ENCODE results near the gene NR0B1.

NR0B1 gene

GRCh38 chrX:30278365-30278764, 30.8 kb downstream of the NR0B1 start:
- DNase-seq, result no peak
- intact Hi-C loops (cut with DNase I), result loop anchor here (5.0 kb wide), 1 partner anchor 224 kb away; no protein-coding TSS in a partner anchor

GRCh38 chrX:30275498-30275897, 33.7 kb downstream of the NR0B1 start:
- DNase-seq, result no peak
- intact Hi-C loops (cut with DNase I), result loop anchor here (5.0 kb wide), 1 partner anchor 227 kb away; no protein-coding TSS in a partner anchor

GRCh38 chrX:30270639-30271038, 38.6 kb downstream of the NR0B1 start:
- intact Hi-C loops (cut with DNase I), result no loop called here
- DNase-seq, result no peak

- intact Hi-C loops (cut with DNase I), result no loop called here
- no peak for DNase-seq
Observed at GRCh38 chrX:30262763-30263162, 46.4 kb downstream of the NR0B1 start.

GRCh38 chrX:30261012-30261411, 48.2 kb downstream of the NR0B1 start:
- DNase-seq, result no peak
- intact Hi-C loops (cut with DNase I), result no loop called here

GRCh38 chrX:30259927-30260326, 49.3 kb downstream of the NR0B1 start:
- DNase-seq, result no peak
- intact Hi-C loops (cut with DNase I), result no loop called here

Data from posterior cingulate gyrus (tissue), 11 donors.